Measurements from ENCODE around the gene SYCE3.

Gene SYCE3

DNA sequence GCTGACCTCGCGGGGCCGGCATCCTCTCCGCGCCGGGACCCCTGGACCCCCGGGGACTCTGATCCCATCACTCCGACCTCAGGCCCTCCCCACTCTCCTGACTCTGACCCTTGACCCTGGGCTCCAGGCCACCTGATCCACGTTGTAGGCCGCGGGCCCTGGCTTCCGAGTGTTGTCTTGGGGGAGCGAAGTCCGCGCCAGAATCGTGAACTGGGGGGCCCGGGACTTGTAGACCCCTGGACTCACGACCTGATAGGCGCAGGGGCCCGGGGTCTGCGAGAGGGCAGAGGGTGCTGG lies 32.2 kb downstream of the SYCE3 start:
- TF ChIP-seq POLR2A (IDR thresholded peaks at IDR 0.05; ENCODE audit: low read length): no peak
- no peak for TF ChIP-seq GATA1 (IDR thresholded peaks at IDR 0.05; ENCODE audit: low read depth, low read length)
- DNase-seq: no peak

- TF ChIP-seq POLR2A (IDR thresholded peaks at IDR 0.05; ENCODE audit: low read length) (peak; percentile 39), GATA1 (IDR thresholded peaks at IDR 0.05; ENCODE audit: low read depth, low read length) (no peak)
- DNase-seq: peak; percentile 67 to 72
These were observed 32.7 kb downstream of the SYCE3 start, which contains the start of gene TYMP for GRCh38 chr22:50529897-50530579. Gene TYMP (minus strand): TSS chr22:50530012. CDS start chr22:50529709, 303 bp downstream.

- DNase-seq: no peak
- no peak for TF ChIP-seq POLR2A (IDR thresholded peaks at IDR 0.05; ENCODE audit: low read length)
- TF ChIP-seq GATA1 (IDR thresholded peaks at IDR 0.05; ENCODE audit: low read depth, low read length): no peak
These were observed 33.3 kb downstream of the SYCE3 start for GRCh38 chr22:50529416-50529896.

DNA sequence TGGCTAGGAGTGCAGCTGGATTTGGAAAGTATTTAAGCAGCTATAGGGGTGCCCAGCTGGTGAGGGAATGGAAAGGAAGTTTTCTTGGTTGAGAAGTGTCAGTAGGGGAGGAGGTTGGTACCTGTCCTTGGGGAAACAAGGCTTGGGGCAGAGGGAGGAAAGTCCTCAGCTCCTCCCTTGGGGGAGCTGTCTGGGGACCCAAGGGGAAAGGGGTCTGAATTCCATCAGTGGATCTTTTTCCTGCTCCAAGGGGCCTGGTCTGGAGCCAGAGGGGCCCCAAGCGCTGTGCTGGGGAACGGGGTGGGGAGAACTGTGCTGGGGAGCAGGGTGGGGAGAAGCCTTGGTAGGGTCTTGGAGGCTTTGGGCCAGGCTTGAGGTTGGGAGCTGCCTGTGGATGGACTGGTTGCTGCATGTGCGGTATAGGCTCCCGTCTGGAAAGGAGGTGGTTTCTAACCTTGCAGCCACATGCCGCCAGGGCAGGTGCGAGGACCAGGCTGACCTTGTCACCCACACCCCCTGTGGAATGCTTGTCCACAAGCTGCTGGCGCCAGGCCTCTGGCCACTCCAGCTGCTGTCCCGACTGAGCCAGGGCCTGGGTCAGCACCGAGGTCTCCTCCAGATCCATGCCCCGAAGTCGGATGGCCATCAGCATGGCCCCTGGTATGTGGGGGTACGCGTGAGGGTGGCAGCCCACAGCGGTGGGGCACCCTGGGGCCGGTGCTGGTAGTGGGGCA lies 33.9 kb downstream of the SYCE3 start:
- TF ChIP-seq GATA1 (IDR thresholded peaks at IDR 0.05; ENCODE audit: low read depth, low read length) (no peak), POLR2A (IDR thresholded peaks at IDR 0.05; ENCODE audit: low read length) (no peak)

GRCh38 chr22:50527921-50528681 lies 34.6 kb downstream of the SYCE3 start:
- TF ChIP-seq POLR2A (IDR thresholded peaks at IDR 0.05; ENCODE audit: low read length): no peak
- DNase-seq: no peak

More for the DNA sequence above, 33.9 kb downstream of the SYCE3 start:
- DNase-seq: no peak

GRCh38 chr22:50526834-50527801 lies 35.6 kb downstream of the SYCE3 start:
- no peak for TF ChIP-seq GATA1 (IDR thresholded peaks at IDR 0.05; ENCODE audit: low read depth, low read length)
- TF ChIP-seq POLR2A (IDR thresholded peaks at IDR 0.05; ENCODE audit: low read length): no peak
- DNase-seq: peak; percentile 59 to 73

DNA sequence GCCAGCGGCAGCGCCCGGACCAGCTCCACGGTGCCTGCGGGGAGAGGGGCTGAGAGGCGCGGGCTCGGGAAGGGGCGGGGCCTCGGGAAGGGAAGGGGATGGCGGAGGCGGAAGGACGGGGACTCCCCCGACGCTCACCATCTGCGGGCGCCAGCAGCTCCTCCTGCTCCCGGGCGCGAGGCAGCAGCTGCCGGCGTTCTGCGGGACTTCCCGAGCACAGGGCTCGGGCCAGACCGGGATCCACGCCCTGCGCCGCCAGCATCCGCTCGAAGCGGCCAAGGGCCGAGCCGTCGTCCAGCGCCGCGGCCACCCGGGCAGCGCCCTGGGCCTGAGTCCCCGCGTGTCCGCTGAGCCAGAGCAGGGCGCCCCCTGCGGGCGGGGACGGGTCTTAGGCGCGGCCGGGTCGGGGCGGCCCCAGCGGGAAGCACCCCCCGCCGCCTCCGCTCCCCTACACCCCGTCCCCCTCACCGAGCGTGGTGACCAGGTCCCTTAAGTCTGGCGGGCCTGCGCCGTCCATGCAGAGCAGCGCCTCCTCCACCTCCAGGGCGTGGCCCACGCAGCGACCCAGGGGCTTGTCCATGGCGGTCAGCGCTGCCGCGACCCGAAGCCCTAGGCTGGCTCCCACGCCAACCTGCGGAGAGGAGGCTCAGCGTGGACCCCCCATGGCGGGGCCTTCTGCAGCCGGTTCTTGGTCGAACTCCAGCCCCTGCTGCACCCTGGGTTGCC lies 36.4 kb downstream of the SYCE3 start:
- peak; percentile 83 to 84 for DNase-seq
- TF ChIP-seq GATA1 (IDR thresholded peaks at IDR 0.05; ENCODE audit: low read depth, low read length): no peak
- TF ChIP-seq POLR2A (IDR thresholded peaks at IDR 0.05; ENCODE audit: low read length): no peak

- TF ChIP-seq POLR2A (IDR thresholded peaks at IDR 0.05; ENCODE audit: low read length) (no peak), GATA1 (IDR thresholded peaks at IDR 0.05; ENCODE audit: low read depth, low read length) (no peak)
These were observed 36.9 kb downstream of the SYCE3 start for GRCh38 chr22:50525858-50526107.

GRCh38 chr22:50525104-50525857 lies 37.4 kb downstream of the SYCE3 start, which contains the start of gene SCO2:
Gene SCO2 (minus strand): TSS chr22:50525598. CDS start chr22:50524411, 1,187 bp downstream.
- TF ChIP-seq POLR2A (IDR thresholded peaks at IDR 0.05; ENCODE audit: low read length): peak; percentile 84
- no peak for TF ChIP-seq GATA1 (IDR thresholded peaks at IDR 0.05; ENCODE audit: low read depth, low read length)
- DNase-seq: peak; percentile 98 to 99

More at GRCh38 chr22:50525858-50526107, 36.9 kb downstream of the SYCE3 start:
- no peak for DNase-seq

DNA sequence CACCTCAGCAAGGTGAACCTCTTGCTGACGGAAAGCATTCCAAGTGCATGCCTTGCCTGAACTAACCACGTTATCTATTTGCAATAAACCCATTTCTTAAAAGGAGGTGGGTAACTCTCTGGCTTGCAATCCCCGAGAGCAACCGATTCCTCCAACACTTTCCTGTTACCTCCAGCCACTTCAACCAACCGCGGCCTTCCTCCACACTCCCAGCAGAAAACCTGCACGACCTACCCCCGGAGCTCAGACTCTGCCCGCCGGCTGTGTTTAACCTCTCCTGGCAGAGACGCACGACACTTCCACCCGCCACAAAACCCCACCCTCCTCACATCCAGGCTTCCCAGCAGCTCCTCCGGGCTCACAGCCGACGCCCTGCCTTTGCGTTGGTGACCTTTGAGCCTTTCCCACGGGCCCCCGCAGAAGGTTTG lies 38.0 kb downstream of the SYCE3 start:
- DNase-seq: no peak
- TF ChIP-seq POLR2A (IDR thresholded peaks at IDR 0.05; ENCODE audit: low read length) (no peak), GATA1 (IDR thresholded peaks at IDR 0.05; ENCODE audit: low read depth, low read length) (no peak)

- DNase-seq: no peak
- TF ChIP-seq POLR2A (IDR thresholded peaks at IDR 0.05; ENCODE audit: low read length): no peak
- no peak for TF ChIP-seq GATA1 (IDR thresholded peaks at IDR 0.05; ENCODE audit: low read depth, low read length)
These were observed 38.7 kb downstream of the SYCE3 start for GRCh38 chr22:50523806-50524675.

Data from erythroblast (primary cell).